Kidney epithelial cell (primary cell): ENCODE data around the gene ABL1. TPM values are rescaled to one million over a fixed set of nuclear protein-coding genes. Genes with fewer than 3 reads are reported as not detected.

Source experiments
- DNase-seq: peaks from one replicate; pipeline ENCODE4 v3.0.0-alpha.2; 2010; ENCODE audit warnings: low read depth
- H3K27me3 ChIP-seq: 2 replicates; pipeline ENCODE4 v1.6.0; 2011; ENCODE audit warnings: low read length; ENCODE audit not compliant: control insufficient read depth, insufficient read depth
- H3K36me3 ChIP-seq: 2 replicates; pipeline ENCODE4 v1.5.1; 2011; ENCODE audit warnings: low read length; ENCODE audit not compliant: control insufficient read depth, insufficient read depth
- H3K4me3 ChIP-seq: 2 replicates; pipeline ENCODE4 v1.5.1; 2011; ENCODE audit warnings: low read depth, mild to moderate bottlenecking, control low read depth, low read length
- CTCF ChIP-seq: IDR thresholded peaks from 2 replicates; pipeline ENCODE4 v1.5.1; 2011; ENCODE audit warnings: mild to moderate bottlenecking, moderate library complexity, low read length, control low read depth, inconsistent platforms; ENCODE audit not compliant: insufficient read depth, poor library complexity, severe bottlenecking
- total RNA-seq: library from RNA; depleted of rRNA; stranded (reverse); fragments of >200 nt; gene quantifications from 2 replicates; pipeline ENCODE4 v1.2.3, GENCODE V29; 2015

The ABL1 gene
- total RNA-seq, 1 donor from 2014 or later: 83.7 TPM

- TF ChIP-seq CTCF: no peak
- no peak for DNase-seq
- Histone ChIP-seq H3K36me3 (no peaks in the 10 kb centered on the region), H3K4me3 (no peak overlapping the region), H3K27me3 (no peaks in the 10 kb centered on the region)
These were observed 7.5 kb downstream of the ABL1 start for GRCh38 chr9:130842545-130842944.

- no peaks in the 10 kb centered on the region for H3K36me3 ChIP-seq
These were observed 8.2 kb downstream of the ABL1 start for GRCh38 chr9:130843049-130843908.

GRCh38 chr9:130844044-130844451, 9.0 kb downstream of the ABL1 start:
- no peak for DNase-seq
- Histone ChIP-seq H3K4me3 (no peak overlapping the region), H3K36me3 (no peaks in the 10 kb centered on the region), H3K27me3 (no peaks in the 10 kb centered on the region)
- TF ChIP-seq CTCF: no peak

More at GRCh38 chr9:130843049-130843908, 8.2 kb downstream of the ABL1 start:
- Histone ChIP-seq H3K27me3 (no peaks in the 10 kb centered on the region), H3K4me3 (no peak overlapping the region)
- TF ChIP-seq CTCF: no peak
- no peak for DNase-seq

- no peak overlapping the region for H3K4me3 ChIP-seq
- no peak for TF ChIP-seq CTCF
- no peaks in the 10 kb centered on the region for H3K36me3 ChIP-seq
- H3K27me3 ChIP-seq: no peaks in the 10 kb centered on the region
- no peak for DNase-seq
These were observed 10.2 kb downstream of the ABL1 start for GRCh38 chr9:130845254-130845653.

GRCh38 chr9:130845901-130846481, 10.9 kb downstream of the ABL1 start:
- H3K27me3 ChIP-seq: no peaks in the 10 kb centered on the region
- no peak for DNase-seq
- no peaks in the 10 kb centered on the region for H3K36me3 ChIP-seq
- no peak for TF ChIP-seq CTCF
- no peak overlapping the region for H3K4me3 ChIP-seq
